Lower leg skin (tissue), 4 donors: Measurements from ENCODE around the gene IQCH. TPM values are rescaled to one million over a fixed set of nuclear protein-coding genes. Genes with fewer than 3 reads are reported as not detected.
"Not testable (repeated sequence)": the region's sequence is repeated elsewhere in the genome, so short reads cannot be mapped to it uniquely, and the experiment has no call there.

Source experiments
- DNase-seq, 2 donors: peaks; one replicate each; pipeline ENCODE4 v3.0.0-alpha.2; 2019; ENCODE audit warnings: low spot score in 2 of 2
- H3K4me3 ChIP-seq: fragments of 200-600 bp; sonication (generic); 2 replicates; pipeline ENCODE4 v1.5.1; 2017; ENCODE audit warnings: mild to moderate bottlenecking, low read depth; ENCODE audit not compliant: poor library complexity, severe bottlenecking
- CTCF ChIP-seq, 3 donors: fragments of 450-650 bp; IDR thresholded peaks; one replicate each; pipeline ENCODE4 v1.5.1; 2016; ENCODE audit warnings: antibody characterized with exemption in 3 of 3, mild to moderate bottlenecking in 3 of 3, moderate library complexity in 2 of 3
- POLR2A ChIP-seq, 2 donors: fragments of 450-650 bp; IDR thresholded peaks; one replicate each; pipeline ENCODE4 v1.6.1; 2016 to 2017; ENCODE audit warnings: antibody characterized with exemption in 2 of 2, mild to moderate bottlenecking in 1 of 2, moderate library complexity in 1 of 2
- WGBS, 2 donors: methylation state at CpG; one replicate each; pipeline ENCODE4 v1.1.5; 2018; 5-methylcytosine and 5-hydroxymethylcytosine counted together
- intact Hi-C: fragments of 100-400 bp; cut with DNase I; formaldehyde crosslinking; loops from one replicate; pipeline ENCODE4 v1.15.0; 2023; ENCODE audit warnings: low total_unique reads
- total RNA-seq, 4 donors: library from RNA; depleted of rRNA; stranded (reverse); fragments of >200 nt; gene quantifications; one replicate each; pipeline ENCODE4 v1.1.0, GENCODE V29; 2016

IQCH gene
- total RNA-seq, 4 donors from 2014 or later: 0.17 to 1.6 (median 0.94) TPM

- no peak for DNase-seq
- 100% methylated on average over 1 of the region's 1 CpG for WGBS, 2 donors
- H3K4me3 ChIP-seq: no peak overlapping the region
- intact Hi-C loops: no loop called here
- TF ChIP-seq CTCF (IDR thresholded peaks at IDR 0.05): no peak
- no peak for TF ChIP-seq POLR2A (IDR thresholded peaks at IDR 0.05)
Observed at GRCh38 chr15:67274236-67274635, 19.6 kb downstream of the IQCH start.

- TF ChIP-seq CTCF (IDR thresholded peaks at IDR 0.05): no peak
- TF ChIP-seq POLR2A (IDR thresholded peaks at IDR 0.05): no peak
- DNase-seq: no peak
- intact Hi-C loops: no loop called here
- no peak overlapping the region for H3K4me3 ChIP-seq
- WGBS, 2 donors: 95 to 97% methylated on average over 1 of the region's 1 CpG
Observed at GRCh38 chr15:67276666-67277065, 22.1 kb downstream of the IQCH start.

GRCh38 chr15:67280217-67280616, 25.6 kb downstream of the IQCH start:
- TF ChIP-seq CTCF (IDR thresholded peaks at IDR 0.05) (no peak), POLR2A (IDR thresholded peaks at IDR 0.05) (no peak)
- WGBS, 2 donors: 82 to 87% methylated on average over 2 of the region's 2 CpGs
- intact Hi-C loops: no loop called here
- DNase-seq: no peak
- no peak overlapping the region for H3K4me3 ChIP-seq

GRCh38 chr15:67281714-67282113, 27.1 kb downstream of the IQCH start:
- no peak for TF ChIP-seq CTCF (IDR thresholded peaks at IDR 0.05)
- no peak for TF ChIP-seq POLR2A (IDR thresholded peaks at IDR 0.05)
- 96% methylated on average over 1 of the region's 1 CpG for WGBS, 2 donors
- no peak overlapping the region for H3K4me3 ChIP-seq
- intact Hi-C loops: no loop called here
- no peak for DNase-seq

GRCh38 chr15:67285625-67286024, 31.0 kb downstream of the IQCH start:
- H3K4me3 ChIP-seq, intact Hi-C loops, DNase-seq: not testable (repeated sequence)

GRCh38 chr15:67286400-67286799, 31.8 kb downstream of the IQCH start:
- H3K4me3 ChIP-seq, DNase-seq, intact Hi-C loops: not testable (repeated sequence)
- WGBS, 2 donors: 76 to 77% methylated on average over 6 of the region's 6 CpGs

- intact Hi-C loops: no loop called here
- WGBS, 2 donors: 94 to 98% methylated on average over 1 of the region's 1 CpG
- no peak overlapping the region for H3K4me3 ChIP-seq
- DNase-seq: no peak
- no peak for TF ChIP-seq POLR2A (IDR thresholded peaks at IDR 0.05)
Observed at GRCh38 chr15:67290319-67290718, 35.7 kb downstream of the IQCH start.
